Kidney capillary endothelial cell (primary cell): ENCODE measurements around the gene RNF113B.

Experiments used
- DNase-seq: peaks from one replicate; pipeline ENCODE4 v3.0.0-alpha.2; 2018; ENCODE audit warnings: low spot score

The RNF113B gene

GRCh38 chr13:98173431-98174152 lies 3.5 kb downstream of the RNF113B start:
- no peak for DNase-seq

- peak; percentile 23 for DNase-seq
Observed at GRCh38 chr13:98172590-98173422, 4.3 kb downstream of the RNF113B start.

DNA sequence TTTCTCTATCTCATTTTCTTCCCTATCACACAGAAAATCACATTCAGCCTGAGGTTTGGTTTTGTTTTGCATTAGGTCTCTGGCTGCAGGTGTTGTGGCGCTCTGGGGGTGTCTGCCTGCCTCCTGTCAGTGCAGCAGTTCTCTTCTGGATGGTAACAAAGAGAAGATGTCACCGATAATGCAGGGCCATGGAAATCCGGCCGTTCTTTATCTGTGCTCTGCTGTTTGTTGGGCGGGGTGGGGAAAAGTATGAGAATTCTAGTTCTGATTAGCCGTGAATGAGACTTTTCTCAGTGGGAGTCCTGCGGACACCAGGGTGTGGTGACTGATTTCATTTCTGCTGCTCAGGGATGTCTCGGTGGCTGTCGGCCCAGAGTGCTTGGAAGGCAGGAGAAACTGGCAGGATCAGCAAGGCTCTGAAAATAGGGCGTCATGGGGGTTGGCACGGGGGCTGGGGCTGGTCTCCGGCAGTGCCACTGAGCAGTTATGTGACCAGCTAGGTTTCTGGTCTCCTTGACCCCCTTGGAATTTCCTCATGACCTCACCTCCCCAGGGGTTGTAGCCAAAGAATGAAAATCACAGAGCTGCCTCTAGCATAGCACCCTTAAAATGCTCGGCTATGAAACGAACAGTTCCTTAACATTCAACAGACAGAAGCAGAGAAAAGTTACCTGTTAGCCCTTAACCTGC lies 5.0 kb downstream of the RNF113B start:
- peak; percentile 18 for DNase-seq

- no peak for DNase-seq
Observed at GRCh38 chr13:98169331-98169730, 7.7 kb downstream of the RNF113B start.

- DNase-seq = no peak
Observed at GRCh38 chr13:98162935-98163334, 14.1 kb downstream of the RNF113B start.

DNA sequence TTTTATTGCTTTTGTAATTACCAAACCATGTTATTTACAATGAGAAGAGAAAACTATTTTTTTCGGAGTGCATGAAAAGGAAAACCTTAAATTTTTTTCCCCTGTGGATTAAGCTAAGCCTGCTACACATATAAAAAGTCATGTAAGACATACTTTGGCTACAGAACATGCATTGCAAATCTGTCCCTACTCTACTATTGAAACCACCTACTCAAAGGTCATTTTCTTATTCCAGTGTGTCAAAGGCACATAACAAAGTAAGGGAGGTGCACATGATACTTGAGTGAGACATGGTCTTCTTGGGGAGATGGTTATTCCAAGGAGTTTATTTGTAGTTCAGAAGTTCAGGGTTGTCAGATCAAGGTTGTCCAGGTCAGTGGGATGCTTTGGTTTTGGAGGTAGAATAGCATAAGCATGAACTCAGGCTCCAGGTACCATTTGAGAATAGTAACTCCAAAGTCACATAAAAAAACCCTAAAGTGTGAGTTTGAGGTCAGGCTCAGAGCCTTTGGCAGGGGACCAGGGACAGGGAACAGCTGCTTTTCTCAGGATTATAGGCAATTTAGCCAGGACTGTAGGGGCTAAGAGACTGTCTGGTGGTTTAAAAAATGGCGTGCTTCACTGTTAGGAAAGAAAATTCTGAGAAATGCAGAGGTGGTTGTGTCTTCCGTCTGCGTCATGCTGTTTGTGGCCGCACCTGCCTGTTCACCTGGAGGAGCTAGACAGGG lies 18.7 kb downstream of the RNF113B start:
- DNase-seq = no peak

- no peak for DNase-seq
Observed at GRCh38 chr13:98157609-98158008, 19.5 kb downstream of the RNF113B start.

- no peak for DNase-seq
Observed at GRCh38 chr13:98157188-98157587, 19.9 kb downstream of the RNF113B start.

DNA sequence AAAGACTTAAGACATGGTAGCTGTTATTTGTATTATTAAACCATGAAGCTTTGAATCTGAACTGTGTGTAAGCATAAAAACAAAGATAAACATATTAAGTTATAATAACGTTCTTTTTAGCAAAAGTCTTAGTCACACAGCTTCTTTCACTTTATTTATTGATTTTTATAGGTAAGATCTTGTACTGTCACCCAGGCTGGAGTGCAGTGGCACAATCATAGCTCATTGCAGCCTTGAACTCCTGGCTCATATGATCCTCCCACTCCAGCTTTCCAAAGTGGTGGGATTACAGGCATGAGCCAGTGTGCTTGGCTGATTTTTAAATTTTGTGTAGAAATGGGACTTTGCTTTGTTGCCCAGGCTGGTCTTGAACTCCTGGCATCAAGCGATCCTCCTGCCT lies 20.8 kb downstream of the RNF113B start:
- DNase-seq = no peak

GRCh38 chr13:98155475-98156109 lies 21.5 kb downstream of the RNF113B start:
- DNase-seq = peak; percentile 44

GRCh38 chr13:98150832-98151479 lies 26.1 kb downstream of the RNF113B start:
- DNase-seq = no peak

DNA sequence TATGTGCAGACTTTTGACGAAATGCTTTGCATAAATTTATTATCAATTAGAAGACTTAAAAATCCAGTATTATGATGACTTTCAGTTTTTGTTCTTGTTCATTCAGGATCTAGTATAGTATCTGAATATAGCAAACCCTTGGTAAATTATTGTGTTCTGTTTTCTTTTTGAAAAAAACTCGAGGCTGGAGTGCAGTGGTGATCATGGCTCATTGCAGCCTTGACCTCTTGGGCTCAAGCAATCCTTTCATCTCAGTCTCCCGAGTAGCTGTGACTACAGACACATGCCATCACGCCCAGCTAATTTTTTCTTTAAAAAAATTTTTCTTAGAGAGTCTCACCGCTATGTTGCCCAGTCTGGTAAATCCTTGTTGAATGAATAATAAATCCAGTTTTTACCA lies 29.5 kb downstream of the RNF113B start:
- no peak for DNase-seq

GRCh38 chr13:98144801-98145350 lies 32.2 kb downstream of the RNF113B start:
- DNase-seq = peak; percentile 21

DNA sequence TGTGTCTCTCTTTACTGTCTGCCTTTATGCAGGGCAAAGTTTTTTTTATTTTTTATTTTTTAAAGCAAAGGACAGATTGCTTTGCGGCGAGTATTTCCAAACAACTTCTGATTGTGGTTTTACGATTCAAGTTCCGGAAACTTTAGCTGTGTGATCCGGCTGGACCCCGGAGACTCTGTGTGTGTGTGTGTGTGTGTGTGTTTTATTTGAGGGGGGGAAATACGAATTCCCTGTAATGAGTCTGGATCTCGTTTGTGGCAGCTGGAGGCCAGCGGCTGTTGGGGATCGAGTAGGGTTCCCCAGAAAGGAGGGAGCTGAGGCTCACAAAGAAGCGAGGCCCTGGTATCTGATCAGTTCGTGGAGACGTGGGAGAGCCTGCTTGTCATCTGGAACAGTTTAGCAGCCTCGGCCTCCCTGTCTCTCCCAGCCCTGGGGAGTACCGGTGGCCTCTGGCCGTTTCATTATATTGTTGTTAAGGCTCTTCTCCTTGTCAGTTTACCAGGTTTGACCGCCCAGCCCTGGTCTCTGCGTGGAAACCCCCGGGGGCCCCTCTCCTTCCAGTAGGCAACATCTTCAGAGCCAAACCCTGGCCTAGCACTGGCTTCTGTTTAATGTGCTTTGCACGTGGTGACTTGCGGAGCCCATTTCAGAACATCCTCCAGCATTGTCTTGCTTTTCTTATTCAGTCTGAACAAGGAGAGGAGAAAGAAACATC lies 32.9 kb downstream of the RNF113B start:
- DNase-seq = peak; percentile 36

DNA sequence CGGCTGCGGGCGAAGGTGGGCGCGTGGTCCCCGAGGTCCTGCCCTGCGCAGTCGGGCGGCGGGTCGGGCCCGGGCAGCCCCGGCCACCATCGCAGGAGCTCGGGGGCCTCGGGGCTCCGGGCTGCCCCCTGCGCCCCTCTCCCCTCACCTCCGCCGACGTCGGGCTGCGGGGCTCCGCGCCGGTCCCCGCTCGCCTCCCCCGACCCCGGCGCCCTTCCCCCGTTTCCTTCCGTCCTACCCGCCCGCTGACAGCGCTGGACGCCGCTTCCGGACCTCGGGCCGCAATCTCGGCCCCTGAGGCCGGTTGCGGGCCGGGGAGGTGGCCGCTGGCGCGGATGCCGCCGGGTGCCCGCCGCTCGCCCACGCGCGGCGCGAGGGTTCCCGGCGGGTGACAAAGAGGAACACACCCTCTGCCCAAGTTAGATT lies 33.5 kb downstream of the RNF113B start:
- no peak for DNase-seq

GRCh38 chr13:98143157-98143553 lies 33.9 kb downstream of the RNF113B start:
- DNase-seq = no peak

GRCh38 chr13:98142380-98143156 lies 34.5 kb downstream of the RNF113B start, which contains the start of gene FARP1:
TSS of gene FARP1 (plus strand) at chr13:98143094. CDS start at chr13:98213243, 70,149 bp downstream.
- peak; percentile 59 for DNase-seq

- DNase-seq = no peak
Observed at GRCh38 chr13:98141509-98142379, 35.3 kb downstream of the RNF113B start.
